B cell (primary cell): ENCODE results near the gene STH. TPM values are rescaled to one million over a fixed set of nuclear protein-coding genes. Genes with fewer than 3 reads are reported as not detected.

Experiments used
- ATAC-seq: fragments of 200-7000 bp; cut with Tn5 transposase; one replicate; pipeline ENCODE4 v1.10.0; 2021; ENCODE audit warnings: low read depth, mild to moderate bottlenecking, moderate number of reproducible peaks, moderate library complexity
- CTCF ChIA-PET: fragments of 350-600 bp; sonication (Branson Sonifier 250); formaldehyde crosslinking; loops from one replicate; lab custom pipeline; 2021; ENCODE audit warnings: antibody characterized with exemption, inconsistent platforms; lab: Charles Lee
- POLR2A ChIA-PET: fragments of 350-600 bp; sonication (Branson Sonifier 250); formaldehyde crosslinking; loops from one replicate; lab custom pipeline; 2021; ENCODE audit warnings: antibody characterized with exemption; lab: Charles Lee
- DNase-seq: peaks from one replicate; pipeline ENCODE4 v3.0.0; 2013
- H2AFZ ChIP-seq: 2 replicates; pipeline ENCODE4 v1.6.1; 2012; ENCODE audit warnings: mild to moderate bottlenecking, low read depth, low read length; ENCODE audit not compliant: insufficient read depth, poor library complexity, severe bottlenecking
- H3K27ac ChIP-seq, 2 donors: 1 replicate in 1 of 2; 2 replicates in 1 of 2; pipeline ENCODE4 v1.5.1; 2012 to 2013; ENCODE audit warnings: low read length in 2 of 2, mild to moderate bottlenecking in 2 of 2, moderate library complexity in 1 of 2
- H3K27me3 ChIP-seq, 4 experiments: fragments of 200-600 bp in 1 of 4; sonication (generic) in 1 of 4; replicated peaks in 1 of 4; 1 replicate in 2 of 4; 2 replicates in 2 of 4; pipeline versions ENCODE4 v1.6.1 to v1.7.0; 2013 to 2016; ENCODE audit warnings: low read length in 3 of 4, mild to moderate bottlenecking in 2 of 4, mixed read lengths in 1 of 4, moderate library complexity in 1 of 4; ENCODE audit not compliant: insufficient read depth in 4 of 4, control insufficient read depth in 3 of 4; ENCODE audit errors: control extremely low read depth in 1 of 4
- H3K36me3 ChIP-seq, 2 experiments: replicated peaks in 1 of 2; 1 replicate in 1 of 2; 2 replicates in 1 of 2; pipeline versions ENCODE4 v1.6.1 to v1.7.1; 2013; ENCODE audit warnings: low read length in 1 of 2; ENCODE audit not compliant: insufficient read depth in 2 of 2, control insufficient read depth in 1 of 2; ENCODE audit errors: control extremely low read depth in 1 of 2, extremely low read depth in 1 of 2
- H3K4me1 ChIP-seq, 2 donors: fragments of 200-600 bp in 1 of 2; sonication (generic) in 1 of 2; 1 replicate in 1 of 2; 2 replicates in 1 of 2; pipeline versions ENCODE4 v1.5.1 to v1.6.1; 2013 to 2017; ENCODE audit warnings: low read length in 2 of 2; ENCODE audit not compliant: control insufficient read depth in 2 of 2, insufficient read depth in 2 of 2
- H3K4me2 ChIP-seq: replicated peaks from 2 replicates; pipeline ENCODE3; 2012; ENCODE audit warnings: mild to moderate bottlenecking, low read depth, low read length; ENCODE audit not compliant: poor library complexity, severe bottlenecking
- H3K4me3 ChIP-seq, 5 experiments: fragments of 200-600 bp in 1 of 5; sonication (generic) in 1 of 5; 1 replicate in 3 of 5; 2 replicates in 2 of 5; pipeline versions ENCODE4 v1.5.1 to v1.7.0; 2011 to 2016; ENCODE audit warnings: low read length in 4 of 5, mild to moderate bottlenecking in 4 of 5, low read depth in 2 of 5, control low read depth in 1 of 5, moderate library complexity in 1 of 5; ENCODE audit not compliant: insufficient read depth in 1 of 5; ENCODE audit errors: control extremely low read depth in 1 of 5, extremely low read depth in 1 of 5
- H3K79me2 ChIP-seq: fragments of 200-600 bp; sonication (generic); one replicate; pipeline ENCODE4 v1.6.0; 2016; ENCODE audit warnings: low read length; ENCODE audit not compliant: control insufficient read depth, insufficient read depth
- H3K9ac ChIP-seq: fragments of 200-600 bp; sonication (generic); 2 replicates; pipeline ENCODE4 v1.6.1; 2017; ENCODE audit warnings: mild to moderate bottlenecking, low read length, moderate library complexity
- H3K9me3 ChIP-seq, 3 donors: one replicate each; pipeline versions ENCODE4 v1.6.1 to v1.7.1; 2013; ENCODE audit warnings: low read length in 2 of 3; ENCODE audit not compliant: control insufficient read depth in 2 of 3, insufficient read depth in 1 of 3; ENCODE audit errors: control extremely low read depth in 1 of 3
- H4K20me1 ChIP-seq: 2 replicates; pipeline ENCODE4 v1.6.0; 2012; ENCODE audit warnings: mild to moderate bottlenecking, low read length; ENCODE audit not compliant: insufficient read depth, control insufficient read depth, poor library complexity, severe bottlenecking
- H3K27ac Mint-ChIP-seq: one replicate; pipeline ENCODE4 v1.8.0; 2021; ENCODE audit warnings: mixed read lengths
- H3K27me3 Mint-ChIP-seq: one replicate; pipeline ENCODE4 v1.8.0; 2021; ENCODE audit warnings: mixed read lengths
- H3K4me1 Mint-ChIP-seq: one replicate; pipeline ENCODE4 v1.8.0; 2021; ENCODE audit warnings: mixed read lengths
- H3K4me3 Mint-ChIP-seq: one replicate; pipeline ENCODE4 v1.8.0; 2021; ENCODE audit warnings: mixed read lengths
- H3K9me3 Mint-ChIP-seq: one replicate; pipeline ENCODE4 v1.8.0; 2022; ENCODE audit warnings: mixed read lengths; ENCODE audit not compliant: insufficient read depth
- EZH2 ChIP-seq: IDR thresholded peaks from 2 replicates; pipeline ENCODE4 v1.6.1; 2012; ENCODE audit warnings: borderline replicate concordance, low read depth, mild to moderate bottlenecking, moderate library complexity, low read length; ENCODE audit not compliant: insufficient read depth, poor library complexity, severe bottlenecking
- WGBS: methylation state at CpG from one replicate; pipeline ENCODE4 v1.1.5; 2013; ENCODE audit warnings: missing lambda C conversion rate; ENCODE audit not compliant: insufficient coverage; 5-methylcytosine and 5-hydroxymethylcytosine counted together
- intact Hi-C: fragments of 100-400 bp; cut with micrococcal nuclease; formaldehyde crosslinking; loops from one replicate; pipeline ENCODE4 v1.10.0; 2022
- polyA plus RNA-seq: library from polyadenylated mRNA; depleted of rRNA; stranded (reverse); fragments of >200 nt; gene quantifications from 2 replicates; pipeline ENCODE4 v1.2.3, GENCODE V29; 2012
- total RNA-seq, 2 donors: library from RNA; stranded (reverse); fragments of 120-200 nt in 1 of 2; gene quantifications; 1 replicate in 1 of 2; 2 replicates in 1 of 2; pipeline versions ENCODE4 v1.2.3 to v1.2.4, GENCODE V29; 2013 to 2022
- TF ChIP-seq, protein P1 (sequence below): fragments of 200-600 bp; IDR thresholded peaks from one replicate; pipeline ENCODE4 v1.8.0; 2022; ENCODE audit warnings: antibody characterized with exemption, mild to moderate bottlenecking

The STH gene
- total and polyA plus RNA-seq, 2 donors (not counting 1 experiment from before 2014, with no cell fraction given) = not detected

DNA sequence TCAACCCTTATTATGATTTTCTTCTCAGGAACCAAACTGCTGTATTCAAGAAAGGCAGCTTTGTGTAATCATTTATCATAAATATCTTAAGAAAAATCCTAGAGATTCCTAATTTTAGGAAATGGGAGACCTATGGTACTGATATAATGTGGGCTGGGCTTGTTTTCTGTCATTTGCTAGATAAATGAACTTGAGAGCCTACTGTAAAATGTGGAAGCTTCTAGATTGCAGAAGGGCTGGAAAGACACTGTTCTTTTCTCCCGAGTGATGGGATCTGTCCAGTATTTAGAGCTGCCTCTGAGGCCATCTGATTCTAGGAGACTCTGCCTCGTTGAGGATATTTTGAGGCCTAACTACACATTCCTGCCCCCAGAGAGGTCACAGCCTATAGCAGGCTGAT lies 19.9 kb upstream of the STH start:
- ChIA-PET CTCF (interaction anchor here (0.8 kb wide), 1 partner anchor 129 kb away, joined by 6 read pairs; no protein-coding TSS in a partner anchor), POLR2A (interaction anchor here (0.7 kb wide), 1 partner anchor 24 kb away, joined by 3 read pairs; no protein-coding TSS in a partner anchor)
- WGBS = 86% methylated on average over 2 of the region's 2 CpGs
- Histone ChIP-seq H3K36me3 (no peaks in the 10 kb centered on the region), H3K27ac (no peak overlapping the region), H3K9me3 (no peaks in the 10 kb centered on the region), H3K4me1 (peaks cover 20 to 24% of the 10 kb centered on the region in 2 donors), H3K79me2 (no peaks in the 10 kb centered on the region), H4K20me1 (no peaks in the 10 kb centered on the region), H2AFZ (no peak overlapping the region), H3K4me2 (no peak overlapping the region), H3K4me3 (no peak overlapping the region), H3K27me3 (no peaks in the 10 kb centered on the region), H3K9ac (no peak overlapping the region)
- ATAC-seq = no peak
- Mint-ChIP-seq H3K4me3 (no peak overlapping the region), H3K4me1 (peaks cover 24% of the 10 kb centered on the region), H3K27ac (no peak overlapping the region), H3K9me3 (no peaks in the 10 kb centered on the region), H3K27me3 (peaks cover 4% of the 10 kb centered on the region)
- intact Hi-C loops = no loop called here
- TF ChIP-seq EZH2 = no peak
- TF ChIP-seq, protein P1, sequence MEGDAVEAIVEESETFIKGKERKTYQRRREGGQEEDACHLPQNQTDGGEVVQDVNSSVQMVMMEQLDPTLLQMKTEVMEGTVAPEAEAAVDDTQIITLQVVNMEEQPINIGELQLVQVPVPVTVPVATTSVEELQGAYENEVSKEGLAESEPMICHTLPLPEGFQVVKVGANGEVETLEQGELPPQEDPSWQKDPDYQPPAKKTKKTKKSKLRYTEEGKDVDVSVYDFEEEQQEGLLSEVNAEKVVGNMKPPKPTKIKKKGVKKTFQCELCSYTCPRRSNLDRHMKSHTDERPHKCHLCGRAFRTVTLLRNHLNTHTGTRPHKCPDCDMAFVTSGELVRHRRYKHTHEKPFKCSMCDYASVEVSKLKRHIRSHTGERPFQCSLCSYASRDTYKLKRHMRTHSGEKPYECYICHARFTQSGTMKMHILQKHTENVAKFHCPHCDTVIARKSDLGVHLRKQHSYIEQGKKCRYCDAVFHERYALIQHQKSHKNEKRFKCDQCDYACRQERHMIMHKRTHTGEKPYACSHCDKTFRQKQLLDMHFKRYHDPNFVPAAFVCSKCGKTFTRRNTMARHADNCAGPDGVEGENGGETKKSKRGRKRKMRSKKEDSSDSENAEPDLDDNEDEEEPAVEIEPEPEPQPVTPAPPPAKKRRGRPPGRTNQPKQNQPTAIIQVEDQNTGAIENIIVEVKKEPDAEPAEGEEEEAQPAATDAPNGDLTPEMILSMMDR = no peak
- no peak for DNase-seq

DNA sequence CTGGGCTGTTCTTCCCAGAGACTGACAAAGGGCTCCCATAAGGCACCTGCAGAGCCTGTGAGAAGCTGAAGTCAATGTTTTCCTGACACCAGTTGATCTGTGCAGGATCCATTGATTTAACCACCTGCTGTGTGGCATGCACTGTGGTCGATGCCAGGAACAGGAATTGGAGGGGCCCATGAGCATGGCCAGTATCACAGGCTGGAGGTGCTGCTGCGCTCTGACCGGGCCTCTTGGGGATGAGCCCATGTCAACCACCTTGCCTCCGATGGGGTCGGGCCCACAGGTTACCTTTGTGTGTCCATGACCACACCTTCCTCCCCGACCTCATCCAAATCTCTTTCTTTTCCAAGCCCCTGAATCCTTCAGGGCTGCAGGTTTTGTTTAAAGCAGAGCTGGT lies 18.2 kb upstream of the STH start:
- 91% methylated on average over 5 of the region's 6 CpGs for WGBS
- no peak overlapping the region for H2AFZ ChIP-seq
- CTCF ChIA-PET = no interaction called here

More for the DNA sequence above, 18.2 kb upstream of the STH start:
- Histone ChIP-seq H3K9ac (no peak overlapping the region), H3K36me3 (no peaks in the 10 kb centered on the region), H3K4me2 (no peak overlapping the region), H3K79me2 (no peaks in the 10 kb centered on the region), H3K27ac (no peak overlapping the region), H3K9me3 (no peaks in the 10 kb centered on the region), H3K27me3 (no peaks in the 10 kb centered on the region), H4K20me1 (no peaks in the 10 kb centered on the region), H3K4me3 (no peak overlapping the region), H3K4me1 (peaks cover 3 to 7% of the 10 kb centered on the region in 2 donors)
- Mint-ChIP-seq H3K9me3 (no peaks in the 10 kb centered on the region), H3K27me3 (peaks cover 4% of the 10 kb centered on the region), H3K27ac (no peak overlapping the region), H3K4me1 (peaks cover 7% of the 10 kb centered on the region), H3K4me3 (no peak overlapping the region)
- DNase-seq (no peak), ATAC-seq (no peak)
- intact Hi-C loops = no loop called here
- POLR2A ChIA-PET = no interaction called here
- no peak for TF ChIP-seq EZH2
- TF ChIP-seq, protein P1 = no peak
